ENCODE measurements around the gene FBXL17.

The FBXL17 gene

DNA sequence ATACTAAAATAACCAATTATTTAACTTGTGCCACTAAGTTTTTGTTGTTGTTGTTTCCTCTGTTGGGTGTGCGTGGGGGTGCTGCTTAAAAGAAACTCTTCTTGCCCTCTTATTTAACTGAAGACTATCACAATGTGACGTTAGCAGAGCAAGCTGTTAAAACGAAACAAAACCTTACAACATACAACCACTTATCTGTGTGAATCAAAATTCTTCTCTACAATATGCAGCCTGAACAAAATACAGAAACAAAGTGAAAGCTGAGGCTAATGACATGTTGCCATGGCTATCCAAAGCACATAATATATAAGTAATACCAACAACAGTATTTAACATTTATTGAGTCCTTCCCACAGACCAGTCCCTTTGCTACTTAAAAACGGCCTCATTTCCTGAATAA lies 291.0 kb downstream of the FBXL17 start:
- Histone ChIP-seq H3K27ac (ENCODE audit: insufficient read depth in 1 of 2, low read depth in 1 of 2, low read length in 2 of 2, poor library complexity in 1 of 2, severe bottlenecking in 2 of 2) (no peak overlapping the region), H3K27me3 (replicated peaks in 2 of 5; ENCODE audit: control insufficient read depth in 4 of 5, insufficient read depth in 5 of 5, low read length in 4 of 5) (no peaks in the 10 kb centered on the region), H3K9me3 (ENCODE audit: control extremely low read depth in 1 of 5, control insufficient read depth in 4 of 5, insufficient read depth in 2 of 5, low read depth in 1 of 5, low read length in 4 of 5) (no peaks in the 10 kb centered on the region), H3K4me3 (ENCODE audit: control insufficient read depth in 1 of 7, extremely low read depth in 1 of 7, insufficient read depth in 4 of 7, low read depth in 2 of 7, low read length in 6 of 7) (no peak overlapping the region), H3K4me1 (ENCODE audit: control extremely low read depth in 1 of 4, control insufficient read depth in 4 of 4, insufficient read depth in 4 of 4, low read length in 3 of 4) (no peaks in the 10 kb centered on the region), H3K36me3 (ENCODE audit: control insufficient read depth in 4 of 4, insufficient read depth in 4 of 4, low read length in 3 of 4) (no peaks in the 10 kb centered on the region)
- ChIA-PET POLR2A (no interaction called here), CTCF (no interaction called here)
- WGBS (ENCODE audit: insufficient coverage), result 100% methylated on average over 2 of the region's 4 CpGs
- DNase-seq, result no peak

DNA sequence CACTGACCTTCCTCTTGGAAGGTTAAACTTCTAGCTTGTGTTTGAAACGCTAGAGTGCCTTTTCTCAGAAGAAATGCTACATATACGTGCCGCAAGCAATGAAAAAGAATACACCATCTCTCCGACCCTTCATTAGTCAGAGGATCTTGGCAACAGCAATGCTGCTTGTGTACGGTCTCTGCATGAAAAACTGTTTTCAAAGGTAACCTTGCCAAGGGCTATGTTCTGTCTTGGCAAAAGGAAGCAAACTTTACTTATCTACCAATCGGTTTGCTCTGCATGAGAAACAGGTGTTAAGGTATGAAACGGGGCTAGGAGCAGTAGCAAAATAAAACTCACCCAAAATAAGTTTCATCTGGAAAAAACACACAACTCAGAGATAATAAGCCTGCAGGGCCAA lies 297.8 kb downstream of the FBXL17 start:
- 98% methylated on average over 6 of the region's 7 CpGs for WGBS (ENCODE audit: insufficient coverage)
- Histone ChIP-seq H3K9me3 (ENCODE audit: control extremely low read depth in 1 of 5, control insufficient read depth in 4 of 5, insufficient read depth in 2 of 5, low read depth in 1 of 5, low read length in 4 of 5) (no peaks in the 10 kb centered on the region), H3K27me3 (replicated peaks in 2 of 5; ENCODE audit: control insufficient read depth in 4 of 5, insufficient read depth in 5 of 5, low read length in 4 of 5) (no peaks in the 10 kb centered on the region), H3K4me3 (ENCODE audit: control insufficient read depth in 1 of 7, extremely low read depth in 1 of 7, insufficient read depth in 4 of 7, low read depth in 2 of 7, low read length in 6 of 7) (no peak overlapping the region), H3K27ac (ENCODE audit: insufficient read depth in 1 of 2, low read depth in 1 of 2, low read length in 2 of 2, poor library complexity in 1 of 2, severe bottlenecking in 2 of 2) (no peak overlapping the region), H3K4me1 (ENCODE audit: control extremely low read depth in 1 of 4, control insufficient read depth in 4 of 4, insufficient read depth in 4 of 4, low read length in 3 of 4) (no peaks in the 10 kb centered on the region), H3K36me3 (ENCODE audit: control insufficient read depth in 4 of 4, insufficient read depth in 4 of 4, low read length in 3 of 4) (no peaks in the 10 kb centered on the region)
- ChIA-PET CTCF (no interaction called here), POLR2A (no interaction called here)
- no peak for DNase-seq

GRCh38 chr5:108083232-108083631 lies 298.7 kb downstream of the FBXL17 start:
- Histone ChIP-seq H3K4me3 (ENCODE audit: control insufficient read depth in 1 of 7, extremely low read depth in 1 of 7, insufficient read depth in 4 of 7, low read depth in 2 of 7, low read length in 6 of 7) (no peak overlapping the region), H3K4me1 (ENCODE audit: control extremely low read depth in 1 of 4, control insufficient read depth in 4 of 4, insufficient read depth in 4 of 4, low read length in 3 of 4) (no peaks in the 10 kb centered on the region), H3K27me3 (replicated peaks in 2 of 5; ENCODE audit: control insufficient read depth in 4 of 5, insufficient read depth in 5 of 5, low read length in 4 of 5) (no peaks in the 10 kb centered on the region), H3K27ac (ENCODE audit: insufficient read depth in 1 of 2, low read depth in 1 of 2, low read length in 2 of 2, poor library complexity in 1 of 2, severe bottlenecking in 2 of 2) (no peak overlapping the region), H3K36me3 (ENCODE audit: control insufficient read depth in 4 of 4, insufficient read depth in 4 of 4, low read length in 3 of 4) (no peaks in the 10 kb centered on the region), H3K9me3 (ENCODE audit: control extremely low read depth in 1 of 5, control insufficient read depth in 4 of 5, insufficient read depth in 2 of 5, low read depth in 1 of 5, low read length in 4 of 5) (no peaks in the 10 kb centered on the region)
- no peak for DNase-seq
- ChIA-PET POLR2A (no interaction called here), CTCF (no interaction called here)
- no CpG with 5 or more reads among the region's 2 CpGs for WGBS (ENCODE audit: insufficient coverage)

GRCh38 chr5:108081707-108082106 lies 300.2 kb downstream of the FBXL17 start:
- Histone ChIP-seq H3K4me1 (ENCODE audit: control extremely low read depth in 1 of 4, control insufficient read depth in 4 of 4, insufficient read depth in 4 of 4, low read length in 3 of 4) (no peaks in the 10 kb centered on the region), H3K4me3 (ENCODE audit: control insufficient read depth in 1 of 7, extremely low read depth in 1 of 7, insufficient read depth in 4 of 7, low read depth in 2 of 7, low read length in 6 of 7) (no peak overlapping the region), H3K27ac (ENCODE audit: insufficient read depth in 1 of 2, low read depth in 1 of 2, low read length in 2 of 2, poor library complexity in 1 of 2, severe bottlenecking in 2 of 2) (no peak overlapping the region), H3K9me3 (ENCODE audit: control extremely low read depth in 1 of 5, control insufficient read depth in 4 of 5, insufficient read depth in 2 of 5, low read depth in 1 of 5, low read length in 4 of 5) (no peaks in the 10 kb centered on the region), H3K36me3 (ENCODE audit: control insufficient read depth in 4 of 4, insufficient read depth in 4 of 4, low read length in 3 of 4) (no peaks in the 10 kb centered on the region), H3K27me3 (replicated peaks in 2 of 5; ENCODE audit: control insufficient read depth in 4 of 5, insufficient read depth in 5 of 5, low read length in 4 of 5) (no peaks in the 10 kb centered on the region)
- WGBS (ENCODE audit: insufficient coverage), result 100% methylated on average over 2 of the region's 3 CpGs
- ChIA-PET POLR2A (no interaction called here), CTCF (no interaction called here)
- no peak for DNase-seq

DNA sequence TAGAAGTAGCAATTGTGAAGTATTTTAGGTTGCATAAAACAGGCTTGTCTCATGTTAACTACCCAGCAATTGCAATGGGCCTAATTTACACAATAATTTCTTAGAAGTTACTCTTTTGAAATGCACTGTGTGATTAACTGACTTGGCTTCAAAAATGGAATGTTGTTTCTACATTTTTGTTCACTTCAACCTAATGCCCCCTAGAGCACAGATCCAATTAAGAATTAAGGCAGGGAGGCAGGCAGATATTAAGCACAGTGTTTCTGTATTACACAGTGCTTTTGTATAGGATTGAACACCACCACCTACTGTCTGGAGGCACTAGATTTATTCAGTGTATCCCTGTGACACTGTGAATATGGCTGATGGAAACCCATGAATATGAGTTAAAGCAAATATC lies 302.1 kb downstream of the FBXL17 start:
- CTCF ChIA-PET, result no interaction called here
- no peak overlapping the region for H3K27ac ChIP-seq (ENCODE audit: insufficient read depth in 1 of 2, low read depth in 1 of 2, low read length in 2 of 2, poor library complexity in 1 of 2, severe bottlenecking in 2 of 2)
- DNase-seq, result no peak
- H3K4me3 ChIP-seq (ENCODE audit: control insufficient read depth in 1 of 7, extremely low read depth in 1 of 7, insufficient read depth in 4 of 7, low read depth in 2 of 7, low read length in 6 of 7), result no peak overlapping the region
- POLR2A ChIA-PET, result no interaction called here
- H3K9me3 ChIP-seq (ENCODE audit: control extremely low read depth in 1 of 5, control insufficient read depth in 4 of 5, insufficient read depth in 2 of 5, low read depth in 1 of 5, low read length in 4 of 5), result no peaks in the 10 kb centered on the region
- no peaks in the 10 kb centered on the region for H3K4me1 ChIP-seq (ENCODE audit: control extremely low read depth in 1 of 4, control insufficient read depth in 4 of 4, insufficient read depth in 4 of 4, low read length in 3 of 4)
- no peaks in the 10 kb centered on the region for H3K36me3 ChIP-seq (ENCODE audit: control insufficient read depth in 4 of 4, insufficient read depth in 4 of 4, low read length in 3 of 4)
- no peaks in the 10 kb centered on the region for H3K27me3 ChIP-seq (replicated peaks in 2 of 5; ENCODE audit: control insufficient read depth in 4 of 5, insufficient read depth in 5 of 5, low read length in 4 of 5)

DNA sequence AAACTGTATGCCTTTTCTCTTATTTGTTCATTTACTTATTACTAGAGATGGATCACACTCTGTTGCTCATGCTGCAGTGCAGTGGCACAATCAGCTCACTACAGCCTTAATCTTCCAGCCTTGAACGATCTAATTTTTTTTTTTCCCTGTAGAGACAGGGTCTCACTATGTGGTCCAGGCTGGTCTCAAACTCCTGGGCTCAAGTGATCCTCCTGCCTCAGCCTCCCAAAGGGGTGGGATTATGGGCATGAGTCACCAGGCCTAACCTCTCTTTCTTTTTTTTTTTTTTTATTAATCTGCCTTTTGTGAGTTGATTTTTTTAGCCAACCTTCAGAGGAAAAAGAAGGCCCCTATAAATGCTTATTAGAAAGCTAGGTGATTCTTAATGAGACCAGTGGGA lies 303.0 kb downstream of the FBXL17 start:
- no peak for DNase-seq
- no peaks in the 10 kb centered on the region for H3K36me3 ChIP-seq (ENCODE audit: control insufficient read depth in 4 of 4, insufficient read depth in 4 of 4, low read length in 3 of 4)
- H3K27ac ChIP-seq (ENCODE audit: insufficient read depth in 1 of 2, low read depth in 1 of 2, low read length in 2 of 2, poor library complexity in 1 of 2, severe bottlenecking in 2 of 2), result no peak overlapping the region
- CTCF ChIA-PET, result no interaction called here
- H3K4me3 ChIP-seq (ENCODE audit: control insufficient read depth in 1 of 7, extremely low read depth in 1 of 7, insufficient read depth in 4 of 7, low read depth in 2 of 7, low read length in 6 of 7), result no peak overlapping the region
- H3K4me1 ChIP-seq (ENCODE audit: control extremely low read depth in 1 of 4, control insufficient read depth in 4 of 4, insufficient read depth in 4 of 4, low read length in 3 of 4), result no peaks in the 10 kb centered on the region
- H3K9me3 ChIP-seq (ENCODE audit: control extremely low read depth in 1 of 5, control insufficient read depth in 4 of 5, insufficient read depth in 2 of 5, low read depth in 1 of 5, low read length in 4 of 5), result no peaks in the 10 kb centered on the region
- no peaks in the 10 kb centered on the region for H3K27me3 ChIP-seq (replicated peaks in 2 of 5; ENCODE audit: control insufficient read depth in 4 of 5, insufficient read depth in 5 of 5, low read length in 4 of 5)
- POLR2A ChIA-PET, result no interaction called here
- 100% methylated on average over 1 of the region's 1 CpG for WGBS (ENCODE audit: insufficient coverage)

DNA sequence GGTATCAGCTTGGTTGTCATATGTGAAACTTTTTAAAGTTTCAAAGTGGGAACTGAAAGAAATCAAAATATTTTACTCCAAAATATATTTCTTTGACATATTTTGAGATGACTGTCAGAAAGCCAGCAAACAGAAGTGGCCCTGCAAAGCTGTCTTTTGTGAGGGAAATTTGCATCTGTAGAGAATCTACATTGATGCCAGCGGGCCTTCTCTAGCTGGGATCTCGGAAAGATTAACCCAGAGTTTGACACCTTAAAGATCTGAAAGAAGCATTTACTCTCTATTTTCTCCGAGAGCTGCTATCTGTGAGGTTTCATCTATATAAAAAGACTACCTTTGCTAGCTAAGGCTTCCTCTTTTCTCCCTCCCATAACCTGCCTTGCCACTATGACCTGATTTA lies 303.6 kb downstream of the FBXL17 start:
- H3K36me3 ChIP-seq (ENCODE audit: control insufficient read depth in 4 of 4, insufficient read depth in 4 of 4, low read length in 3 of 4), result no peaks in the 10 kb centered on the region
- H3K4me3 ChIP-seq (ENCODE audit: control insufficient read depth in 1 of 7, extremely low read depth in 1 of 7, insufficient read depth in 4 of 7, low read depth in 2 of 7, low read length in 6 of 7), result no peak overlapping the region
- no peaks in the 10 kb centered on the region for H3K4me1 ChIP-seq (ENCODE audit: control extremely low read depth in 1 of 4, control insufficient read depth in 4 of 4, insufficient read depth in 4 of 4, low read length in 3 of 4)
- no peaks in the 10 kb centered on the region for H3K9me3 ChIP-seq (ENCODE audit: control extremely low read depth in 1 of 5, control insufficient read depth in 4 of 5, insufficient read depth in 2 of 5, low read depth in 1 of 5, low read length in 4 of 5)
- no peak for DNase-seq
- ChIA-PET POLR2A (no interaction called here), CTCF (no interaction called here)
- 89% methylated on average over 3 of the region's 3 CpGs for WGBS (ENCODE audit: insufficient coverage)
- H3K27ac ChIP-seq (ENCODE audit: insufficient read depth in 1 of 2, low read depth in 1 of 2, low read length in 2 of 2, poor library complexity in 1 of 2, severe bottlenecking in 2 of 2), result no peak overlapping the region
- no peaks in the 10 kb centered on the region for H3K27me3 ChIP-seq (replicated peaks in 2 of 5; ENCODE audit: control insufficient read depth in 4 of 5, insufficient read depth in 5 of 5, low read length in 4 of 5)

GRCh38 chr5:108074626-108075025 lies 307.3 kb downstream of the FBXL17 start:
- Histone ChIP-seq H3K4me3 (ENCODE audit: control insufficient read depth in 1 of 7, extremely low read depth in 1 of 7, insufficient read depth in 4 of 7, low read depth in 2 of 7, low read length in 6 of 7) (no peak overlapping the region), H3K27ac (ENCODE audit: insufficient read depth in 1 of 2, low read depth in 1 of 2, low read length in 2 of 2, poor library complexity in 1 of 2, severe bottlenecking in 2 of 2) (no peak overlapping the region), H3K4me1 (ENCODE audit: control extremely low read depth in 1 of 4, control insufficient read depth in 4 of 4, insufficient read depth in 4 of 4, low read length in 3 of 4) (no peaks in the 10 kb centered on the region), H3K27me3 (replicated peaks in 2 of 5; ENCODE audit: control insufficient read depth in 4 of 5, insufficient read depth in 5 of 5, low read length in 4 of 5) (no peaks in the 10 kb centered on the region), H3K36me3 (ENCODE audit: control insufficient read depth in 4 of 4, insufficient read depth in 4 of 4, low read length in 3 of 4) (no peaks in the 10 kb centered on the region), H3K9me3 (ENCODE audit: control extremely low read depth in 1 of 5, control insufficient read depth in 4 of 5, insufficient read depth in 2 of 5, low read depth in 1 of 5, low read length in 4 of 5) (no peaks in the 10 kb centered on the region)
- no CpG with 5 or more reads among the region's 2 CpGs for WGBS (ENCODE audit: insufficient coverage)
- no peak for DNase-seq
- CTCF ChIA-PET, result no interaction called here
- POLR2A ChIA-PET, result no interaction called here
